HG03469 (cell line): ENCODE data around the gene TEX11.
A peak's percentile ranks its signal among the peaks of the same experiment; 100 is the strongest.
"Not testable (repeated sequence)": the region's sequence is repeated elsewhere in the genome, so short reads cannot be mapped to it uniquely, and the experiment has no call there.

Source experiments
- ATAC-seq: cut with Tn5 transposase; IDR thresholded peaks from one replicate; pipeline ENCODE4 v1.9.1; 2021; ENCODE audit warnings: mild to moderate bottlenecking, moderate library complexity, moderate number of reproducible peaks; ENCODE audit not compliant: unreplicated experiment

The TEX11 gene

GRCh38 chrX:70613295-70613694, 295.2 kb downstream of the TEX11 start:
- no peak for ATAC-seq

DNA sequence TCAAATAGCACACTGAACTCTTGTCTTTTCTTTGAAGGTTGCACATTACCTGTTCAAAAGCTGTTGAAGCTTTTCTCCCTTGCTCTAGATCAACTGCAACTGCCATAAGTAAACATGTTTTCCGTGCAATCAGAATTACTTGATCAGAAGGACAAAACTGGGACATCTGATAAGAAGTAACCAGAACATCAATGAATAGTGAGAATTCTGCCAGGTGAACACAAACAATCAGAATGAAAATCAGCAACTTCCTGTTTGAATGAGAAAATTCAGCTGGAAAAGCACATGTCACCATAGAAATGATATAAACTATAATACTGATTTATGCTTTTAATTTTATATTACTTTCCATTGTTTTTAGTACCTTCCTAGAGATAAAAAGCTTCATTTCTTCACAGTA, 303.2 kb downstream of the TEX11 start:
- no peak for ATAC-seq

GRCh38 chrX:70592091-70592490, 316.4 kb downstream of the TEX11 start:
- no peak for ATAC-seq

DNA sequence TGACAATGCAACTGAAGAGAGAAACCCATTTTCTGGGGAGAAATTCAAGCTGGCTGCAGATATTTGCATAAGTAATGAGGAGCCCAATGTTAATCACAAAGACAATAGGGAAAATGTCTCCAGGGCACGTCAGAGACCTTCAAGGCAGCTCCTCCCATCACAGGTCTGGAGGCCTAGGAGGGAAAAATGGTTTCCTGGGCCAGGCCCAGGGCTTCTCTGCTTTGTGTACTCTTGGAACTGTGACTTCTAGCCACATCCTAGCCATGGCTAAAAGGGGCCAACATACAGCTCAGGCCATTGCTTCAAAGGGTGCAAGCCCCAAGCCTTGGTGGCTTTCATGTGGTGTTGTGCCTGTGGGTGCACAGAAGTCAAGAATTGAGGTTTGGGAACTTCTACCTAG, 321.4 kb downstream of the TEX11 start:
- ATAC-seq, result not testable (repeated sequence)

GRCh38 chrX:70577442-70577841, 331.1 kb downstream of the TEX11 start:
- no peak for ATAC-seq

DNA sequence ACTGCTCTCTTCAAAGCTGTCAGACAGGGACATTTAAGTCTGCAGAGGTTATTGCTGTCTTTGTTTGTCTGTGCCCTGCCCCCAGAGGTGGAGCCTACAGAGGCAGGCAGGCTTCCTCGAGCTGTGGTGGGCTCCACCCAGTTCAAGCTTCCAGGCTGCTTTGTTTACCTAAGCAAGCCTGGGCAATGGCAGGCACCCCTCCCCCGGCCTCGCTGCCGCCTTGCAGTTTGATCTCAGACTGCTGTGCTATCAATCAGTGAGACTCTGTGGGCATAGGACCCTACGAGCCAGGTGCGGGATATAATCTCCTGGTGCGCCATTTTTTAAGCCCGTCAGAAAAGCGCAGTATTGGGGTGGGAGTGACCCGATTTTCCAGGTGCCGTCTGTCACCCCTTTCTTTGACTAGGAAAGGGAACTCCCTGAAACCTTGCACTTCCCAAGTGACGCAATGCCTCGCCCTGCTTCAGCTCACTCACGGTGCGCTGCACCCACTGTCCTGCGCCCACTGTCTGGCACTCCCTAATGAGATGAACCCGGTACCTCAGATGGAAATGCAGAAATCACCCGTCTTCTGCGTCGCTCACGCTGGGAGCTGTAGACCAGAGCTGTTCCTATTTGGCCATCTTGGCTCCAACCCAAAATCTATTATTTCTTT, 338.5 kb downstream of the TEX11 start:
- ATAC-seq, result not testable (repeated sequence)

DNA sequence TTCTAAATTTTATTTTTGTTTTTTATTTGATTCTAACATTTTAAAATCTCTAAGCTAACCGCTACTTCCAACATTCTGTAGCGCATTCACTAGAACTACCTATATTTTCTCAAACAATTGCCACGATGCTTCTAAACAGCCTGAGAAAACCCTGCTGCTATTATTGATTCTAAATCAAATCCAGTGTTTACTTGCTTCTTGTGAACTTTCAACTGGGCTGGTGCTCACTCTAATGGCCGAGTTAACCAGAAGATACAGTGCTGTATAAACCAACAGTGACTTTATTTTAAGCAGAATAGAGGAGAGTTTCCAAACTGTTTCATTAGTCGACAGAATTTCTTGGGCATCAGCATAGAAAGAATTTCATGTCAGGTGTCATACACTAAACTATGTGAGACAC, 353.6 kb downstream of the TEX11 start:
- ATAC-seq, result no peak

GRCh38 chrX:70554523-70554922, 354.0 kb downstream of the TEX11 start:
- ATAC-seq, result no peak

- ATAC-seq, result no peak
Observed at GRCh38 chrX:70554081-70554480, 354.4 kb downstream of the TEX11 start.

GRCh38 chrX:70553516-70553915, 355.0 kb downstream of the TEX11 start:
- peak; percentile 62 for ATAC-seq

DNA sequence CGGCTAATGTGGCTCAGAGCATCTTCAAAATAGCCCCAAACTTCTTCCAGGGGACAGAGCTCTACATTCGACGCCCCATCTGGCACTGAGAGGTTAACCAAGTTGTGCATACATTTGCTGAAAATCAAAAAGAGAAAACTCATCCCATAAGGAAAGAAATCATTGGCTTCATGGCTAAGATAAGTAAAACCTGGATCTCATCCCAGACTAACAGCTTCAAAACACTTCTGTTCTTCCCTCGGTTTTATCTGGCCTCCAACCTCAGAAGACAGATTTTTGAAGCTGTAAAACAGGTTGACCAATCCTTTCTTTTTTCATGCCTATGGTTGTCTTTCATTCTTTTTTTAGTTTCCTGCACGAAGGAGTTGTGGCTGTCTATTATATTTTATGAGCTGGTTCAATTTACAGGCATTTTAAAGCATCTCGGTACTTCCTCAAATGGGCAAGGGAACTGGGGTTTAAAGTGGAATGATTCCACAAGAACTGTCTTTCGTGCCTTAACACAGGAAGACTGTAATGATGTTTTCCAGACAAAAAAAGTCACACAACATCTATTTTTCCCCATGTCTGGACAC, 356.3 kb downstream of the TEX11 start:
- ATAC-seq, result no peak

- no peak for ATAC-seq
Observed at GRCh38 chrX:70549429-70549828, 359.1 kb downstream of the TEX11 start.

- no peak for ATAC-seq
Observed at GRCh38 chrX:70535198-70535597, 373.3 kb downstream of the TEX11 start.

GRCh38 chrX:70527610-70528345, 380.7 kb downstream of the TEX11 start:
- ATAC-seq, result no peak

DNA sequence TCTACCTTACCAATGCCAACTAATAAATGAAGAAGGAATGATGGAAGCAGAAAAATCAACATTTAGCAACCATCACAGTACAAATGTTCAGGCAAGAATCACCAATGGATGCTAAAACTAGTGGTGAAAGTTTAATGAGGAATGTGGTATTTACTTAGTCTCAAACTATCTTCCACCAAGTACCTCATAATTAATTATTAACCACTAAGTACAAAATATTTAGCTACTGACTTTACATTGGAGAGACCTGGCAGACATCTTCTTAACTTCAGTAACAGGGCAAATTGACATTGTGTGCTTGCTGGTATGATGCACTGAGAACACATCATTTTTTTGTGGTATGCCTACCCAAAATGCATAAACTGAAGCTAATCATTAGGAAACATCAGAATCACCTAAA, 381.5 kb downstream of the TEX11 start:
- ATAC-seq, result no peak

DNA sequence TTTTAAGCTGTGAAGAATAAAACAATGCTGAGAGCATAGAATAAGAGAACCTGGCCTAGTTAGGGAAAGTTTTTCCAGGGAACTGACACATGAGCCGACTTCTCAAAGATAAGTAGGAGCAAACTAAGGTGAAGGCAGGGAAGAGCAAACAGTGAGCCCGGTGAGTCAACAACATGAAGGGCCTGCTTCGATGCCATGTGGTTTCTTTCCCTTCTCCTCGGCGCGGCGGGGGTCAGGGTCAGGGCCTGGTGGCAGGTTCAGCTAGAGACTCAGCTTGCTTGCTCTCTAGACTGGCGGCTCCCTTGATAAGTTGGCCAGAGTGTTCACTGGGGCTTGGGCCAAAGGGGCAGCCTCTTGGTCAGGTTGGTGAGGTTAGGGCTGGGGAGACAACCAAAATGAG, 382.8 kb downstream of the TEX11 start:
- ATAC-seq, result no peak

GRCh38 chrX:70515692-70516091, 392.8 kb downstream of the TEX11 start:
- ATAC-seq, result not testable (repeated sequence)

DNA sequence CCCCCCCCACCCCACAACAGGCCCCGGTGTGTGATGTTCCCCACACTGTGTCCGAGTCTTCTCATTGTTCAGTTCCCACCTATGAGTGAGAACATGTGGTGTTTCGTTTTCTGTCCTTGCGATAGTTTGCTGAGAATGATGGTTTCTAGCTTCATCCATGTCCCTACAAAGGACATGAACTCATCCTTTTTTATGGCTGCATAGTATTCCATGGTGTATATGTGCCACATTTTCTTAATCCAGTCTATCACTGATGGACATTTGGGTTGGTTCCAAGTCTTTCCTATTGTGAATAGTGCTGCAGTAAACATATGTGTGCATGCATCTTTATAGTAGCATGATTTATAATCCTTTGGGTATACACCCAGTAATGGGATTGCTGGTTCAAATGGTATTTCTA, 393.2 kb downstream of the TEX11 start:
- not testable (repeated sequence) for ATAC-seq

DNA sequence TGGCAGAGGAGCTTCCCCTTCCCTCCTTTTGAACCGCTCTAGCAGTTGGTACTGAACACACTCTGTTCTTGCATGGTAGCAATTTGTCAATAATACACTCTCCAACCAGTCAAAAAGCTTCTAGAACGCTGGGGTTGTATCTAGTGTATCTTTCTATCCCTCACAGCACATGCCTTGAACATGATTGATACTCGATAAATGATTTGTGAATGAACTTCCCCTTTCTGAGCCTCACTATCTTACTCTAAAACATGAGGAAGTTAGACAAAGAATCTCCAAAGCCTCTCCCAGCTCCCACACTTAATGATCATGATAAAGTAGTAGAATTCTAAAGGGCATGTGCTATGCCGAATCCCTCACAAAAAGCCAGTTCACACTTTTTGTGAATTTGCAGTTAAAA, 399.4 kb downstream of the TEX11 start:
- no peak for ATAC-seq

- ATAC-seq, result no peak
Observed at GRCh38 chrX:70508296-70508911, 400.1 kb downstream of the TEX11 start.

DNA sequence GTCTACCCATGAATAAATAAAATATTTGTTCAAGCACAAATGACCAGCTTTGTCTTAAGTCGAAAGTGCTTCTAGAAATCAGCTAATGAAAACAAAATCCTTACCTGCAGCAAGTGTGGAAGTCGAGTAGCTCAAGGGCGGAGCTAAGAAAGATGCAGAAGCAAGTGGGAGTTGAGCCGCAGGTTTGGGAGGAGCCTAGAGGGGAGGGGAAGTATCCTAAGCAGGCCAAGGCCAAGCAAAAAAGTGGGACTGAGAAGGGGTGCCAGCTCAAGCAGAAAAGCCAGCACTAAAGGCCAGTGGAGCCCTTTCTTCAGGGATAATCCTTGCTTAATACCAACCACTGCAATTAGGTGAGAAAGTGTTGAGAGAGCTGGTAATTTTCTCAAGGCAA, 403.1 kb downstream of the TEX11 start:
- ATAC-seq, result no peak
